Measurements from ENCODE around the gene CLNK. TPM values are rescaled to one million over a fixed set of nuclear protein-coding genes. Genes with fewer than 3 reads are reported as not detected.

Gene CLNK
- total and polyA plus RNA-seq, 12 donors: 0.07 to 0.35 (median 0.26) TPM; not detected in 9

- TF ChIP-seq POLR2A (IDR thresholded peaks at IDR 0.05) (no peak), CTCF (IDR thresholded peaks at IDR 0.05) (no peak)
- Histone ChIP-seq H3K4me3 (no peak overlapping the region), H3K9me3 (replicated peaks in 1 of 3) (peaks cover 0 to 12% (median 0%) of the 10 kb centered on the region in 3 donors), H3K27me3 (no peaks in the 10 kb centered on the region), H3K27ac (no peak overlapping the region), H3K4me1 (replicated peaks in 1 of 2) (no peaks in the 10 kb centered on the region), H3K36me3 (replicated peaks in 1 of 2) (no peaks in the 10 kb centered on the region)
- WGBS, 4 donors: 73 to 87% (median 83%) methylated on average over 4 of the region's 4 CpGs
- intact Hi-C loops (cut with DNase I): no loop called here
- DNase-seq: no peak
Observed at GRCh38 chr4:10715135-10715534, 30.6 kb upstream of the CLNK start.

- no peaks in the 10 kb centered on the region for H3K4me1 ChIP-seq (replicated peaks in 1 of 2)
- no peaks in the 10 kb centered on the region for H3K27me3 ChIP-seq
- intact Hi-C loops (cut with DNase I): no loop called here
- H3K36me3 ChIP-seq (replicated peaks in 1 of 2): no peaks in the 10 kb centered on the region
- no peak overlapping the region for H3K27ac ChIP-seq
- DNase-seq: no peak
- 87 to 92% (median 89%) methylated on average over 3 of the region's 3 CpGs for WGBS, 4 donors
- no peak overlapping the region for H3K4me3 ChIP-seq
- TF ChIP-seq CTCF (IDR thresholded peaks at IDR 0.05) (no peak), POLR2A (IDR thresholded peaks at IDR 0.05) (no peak)
- peaks cover 0 to 8% (median 0%) of the 10 kb centered on the region in 3 donors for H3K9me3 ChIP-seq (replicated peaks in 1 of 3)
Observed at GRCh38 chr4:10713591-10713990, 29.0 kb upstream of the CLNK start.

GRCh38 chr4:10706236-10706635 lies 21.7 kb upstream of the CLNK start:
- H3K27me3 ChIP-seq: no peaks in the 10 kb centered on the region
- intact Hi-C loops (cut with DNase I): no loop called here
- no peaks in the 10 kb centered on the region for H3K4me1 ChIP-seq (replicated peaks in 1 of 2)
- no peaks in the 10 kb centered on the region for H3K9me3 ChIP-seq (replicated peaks in 1 of 3)
- no peaks in the 10 kb centered on the region for H3K36me3 ChIP-seq (replicated peaks in 1 of 2)
- H3K4me3 ChIP-seq: no peak overlapping the region
- no peak for DNase-seq
- TF ChIP-seq POLR2A (IDR thresholded peaks at IDR 0.05): no peak
- WGBS, 4 donors: 22 to 70% (median 54%) methylated on average over 1 of the region's 1 CpG
- H3K27ac ChIP-seq: no peak overlapping the region

DNA sequence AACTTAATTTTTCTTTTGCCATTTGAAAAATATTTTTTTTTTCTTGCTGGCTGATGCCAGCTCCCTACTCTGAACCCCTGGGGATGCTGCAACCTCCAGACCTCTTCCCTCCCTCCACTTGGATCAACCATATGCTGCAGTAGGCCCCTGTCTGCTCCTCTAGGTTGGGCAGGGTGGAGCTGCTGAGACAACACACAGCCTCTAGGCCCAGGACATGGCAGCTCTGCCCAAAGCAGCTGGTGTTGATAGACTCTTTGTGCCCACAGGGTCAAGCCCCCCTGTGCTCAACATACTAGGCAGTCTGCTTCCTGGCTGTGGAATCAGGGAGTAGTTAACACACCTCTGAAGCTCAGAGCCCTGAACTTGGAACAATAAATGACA lies 19.9 kb upstream of the CLNK start:
- no peak overlapping the region for H3K27ac ChIP-seq
- intact Hi-C loops (cut with DNase I): no loop called here

More for the DNA sequence above, 19.9 kb upstream of the CLNK start:
- Histone ChIP-seq H3K36me3 (replicated peaks in 1 of 2) (no peaks in the 10 kb centered on the region), H3K27me3 (no peaks in the 10 kb centered on the region), H3K4me1 (replicated peaks in 1 of 2) (no peaks in the 10 kb centered on the region), H3K9me3 (replicated peaks in 1 of 3) (no peaks in the 10 kb centered on the region), H3K4me3 (no peak overlapping the region)
- TF ChIP-seq CTCF (IDR thresholded peaks at IDR 0.05) (no peak), POLR2A (IDR thresholded peaks at IDR 0.05) (no peak)
- no peak for DNase-seq
